Hepatocyte (in vitro differentiated cells): ENCODE measurements around the gene SMIM12.

ENCODE experiments used
- EZH2 ChIP-seq: fragments of 200-600 bp; sonication (generic); IDR thresholded peaks from 2 replicates; pipeline ENCODE4 v1.6.1; 2016; ENCODE audit warnings: antibody characterized with exemption, mild to moderate bottlenecking, borderline replicate concordance
- TF ChIP-seq, protein P1 (sequence below): fragments of 200-600 bp; sonication (generic); IDR thresholded peaks from 2 replicates; pipeline ENCODE4 v1.5.1; 2016; ENCODE audit warnings: antibody characterized with exemption, mild to moderate bottlenecking; ENCODE audit not compliant: poor library complexity

DNA sequence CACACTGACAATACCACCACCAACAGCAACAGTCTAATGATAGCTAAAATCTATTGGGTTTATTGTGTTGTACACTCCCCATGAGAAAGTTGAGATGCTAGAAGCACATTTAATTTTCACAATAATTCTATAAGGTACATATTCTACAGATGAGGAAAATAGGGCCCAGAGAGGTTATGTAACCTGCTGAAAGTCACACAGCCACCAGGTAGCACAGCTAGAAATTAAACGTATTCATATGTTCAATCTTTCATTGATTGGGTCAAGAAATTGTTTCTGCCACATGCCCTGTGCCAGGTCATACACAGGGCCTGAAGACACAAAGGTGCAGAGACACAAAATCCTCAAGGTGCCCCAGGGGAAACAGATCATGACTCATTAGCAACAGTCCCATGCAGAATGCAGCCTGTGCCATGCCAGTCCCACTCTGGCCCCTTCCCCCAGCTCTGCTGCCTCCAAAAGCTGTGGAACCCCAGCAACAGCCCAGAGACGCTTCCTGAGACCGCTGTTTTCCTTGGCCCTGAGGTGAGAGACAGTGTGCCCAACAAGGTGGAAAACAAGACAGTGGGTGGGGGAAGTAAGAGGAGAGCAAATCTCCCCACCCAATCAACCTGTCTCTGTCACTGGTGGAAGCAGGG, 34.6 kb downstream of the SMIM12 start:
- TF ChIP-seq, protein P1, sequence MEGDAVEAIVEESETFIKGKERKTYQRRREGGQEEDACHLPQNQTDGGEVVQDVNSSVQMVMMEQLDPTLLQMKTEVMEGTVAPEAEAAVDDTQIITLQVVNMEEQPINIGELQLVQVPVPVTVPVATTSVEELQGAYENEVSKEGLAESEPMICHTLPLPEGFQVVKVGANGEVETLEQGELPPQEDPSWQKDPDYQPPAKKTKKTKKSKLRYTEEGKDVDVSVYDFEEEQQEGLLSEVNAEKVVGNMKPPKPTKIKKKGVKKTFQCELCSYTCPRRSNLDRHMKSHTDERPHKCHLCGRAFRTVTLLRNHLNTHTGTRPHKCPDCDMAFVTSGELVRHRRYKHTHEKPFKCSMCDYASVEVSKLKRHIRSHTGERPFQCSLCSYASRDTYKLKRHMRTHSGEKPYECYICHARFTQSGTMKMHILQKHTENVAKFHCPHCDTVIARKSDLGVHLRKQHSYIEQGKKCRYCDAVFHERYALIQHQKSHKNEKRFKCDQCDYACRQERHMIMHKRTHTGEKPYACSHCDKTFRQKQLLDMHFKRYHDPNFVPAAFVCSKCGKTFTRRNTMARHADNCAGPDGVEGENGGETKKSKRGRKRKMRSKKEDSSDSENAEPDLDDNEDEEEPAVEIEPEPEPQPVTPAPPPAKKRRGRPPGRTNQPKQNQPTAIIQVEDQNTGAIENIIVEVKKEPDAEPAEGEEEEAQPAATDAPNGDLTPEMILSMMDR: no peak
- no peak for TF ChIP-seq EZH2
